Measurements from ENCODE around the gene TMEM273. TPM values are rescaled to one million over a fixed set of nuclear protein-coding genes. Genes with fewer than 3 reads are reported as not detected.

Gene TMEM273
- total RNA-seq, 1 experiment from 2014 or later = 0.09 TPM

DNA sequence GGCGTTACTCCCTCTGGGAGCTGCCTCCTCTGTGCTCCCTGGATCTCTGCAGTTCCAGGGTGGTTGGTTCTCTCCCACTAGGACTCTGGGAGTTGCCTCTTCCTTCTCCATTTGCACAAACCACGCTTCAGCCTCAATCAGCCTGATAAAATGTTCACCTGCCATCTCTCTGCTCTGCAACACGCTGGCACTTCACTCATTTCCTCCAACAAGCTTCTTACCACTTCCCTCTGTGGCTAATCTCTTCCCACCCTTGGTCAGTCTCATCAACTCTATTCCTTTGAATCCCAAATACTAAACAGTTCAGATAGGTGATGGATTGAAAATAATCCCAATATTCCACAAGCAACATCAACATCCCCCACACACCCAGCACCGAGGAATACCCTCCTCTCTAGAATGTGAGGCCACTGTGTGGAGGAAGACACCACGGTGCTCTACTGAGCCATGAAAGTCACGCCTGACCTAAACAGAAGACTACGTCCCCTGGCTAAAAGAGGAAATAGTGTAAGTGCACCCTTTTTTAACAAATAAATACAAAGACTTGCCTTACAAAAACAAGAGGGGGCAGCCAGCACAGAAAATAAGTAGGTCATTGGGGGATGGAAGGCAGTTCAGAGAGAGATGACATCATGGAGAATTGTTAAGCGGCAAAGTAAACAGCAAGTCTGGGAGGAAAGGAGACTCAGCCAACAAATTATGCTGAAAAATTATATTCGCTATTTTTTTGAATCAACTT, 52.4 kb downstream of the TMEM273 start:
- Mint-ChIP-seq H3K4me3 (no peak overlapping the region), H3K4me1 (peaks cover 11% of the 10 kb centered on the region), H3K27ac (no peak overlapping the region), H3K9me3 (peaks cover 18% of the 10 kb centered on the region), H3K36me3 (0 out of 2 replicates have a peak, but pooled peaks cover 2% of the 10 kb centered on the region), H3K27me3 (ENCODE audit: low read depth) (no peaks in the 10 kb centered on the region)
- DNase-seq (ENCODE audit: low spot score) (no peak), ATAC-seq (no peak)
- ChIA-PET CTCF (interaction anchor here (1.0 kb wide), 1 partner anchor 29 kb away, joined by 3 read pairs; no protein-coding TSS in a partner anchor), POLR2A (no interaction called here)
- no peak for TF ChIP-seq NFE2L1 (CRISPR knock-in tag; IDR thresholded peaks at IDR 0.05)
- TF ChIP-seq, protein P1, sequence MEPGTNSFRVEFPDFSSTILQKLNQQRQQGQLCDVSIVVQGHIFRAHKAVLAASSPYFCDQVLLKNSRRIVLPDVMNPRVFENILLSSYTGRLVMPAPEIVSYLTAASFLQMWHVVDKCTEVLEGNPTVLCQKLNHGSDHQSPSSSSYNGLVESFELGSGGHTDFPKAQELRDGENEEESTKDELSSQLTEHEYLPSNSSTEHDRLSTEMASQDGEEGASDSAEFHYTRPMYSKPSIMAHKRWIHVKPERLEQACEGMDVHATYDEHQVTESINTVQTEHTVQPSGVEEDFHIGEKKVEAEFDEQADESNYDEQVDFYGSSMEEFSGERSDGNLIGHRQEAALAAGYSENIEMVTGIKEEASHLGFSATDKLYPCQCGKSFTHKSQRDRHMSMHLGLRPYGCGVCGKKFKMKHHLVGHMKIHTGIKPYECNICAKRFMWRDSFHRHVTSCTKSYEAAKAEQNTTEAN (CRISPR knock-in tag; IDR thresholded peaks at IDR 0.05) = no peak
- TF ChIP-seq NFATC4 (CRISPR knock-in tag; IDR thresholded peaks at IDR 0.05) = no peak
- no peak for TF ChIP-seq NR2C2 (CRISPR knock-in tag; IDR thresholded peaks at IDR 0.05)
- TF ChIP-seq, protein P2, sequence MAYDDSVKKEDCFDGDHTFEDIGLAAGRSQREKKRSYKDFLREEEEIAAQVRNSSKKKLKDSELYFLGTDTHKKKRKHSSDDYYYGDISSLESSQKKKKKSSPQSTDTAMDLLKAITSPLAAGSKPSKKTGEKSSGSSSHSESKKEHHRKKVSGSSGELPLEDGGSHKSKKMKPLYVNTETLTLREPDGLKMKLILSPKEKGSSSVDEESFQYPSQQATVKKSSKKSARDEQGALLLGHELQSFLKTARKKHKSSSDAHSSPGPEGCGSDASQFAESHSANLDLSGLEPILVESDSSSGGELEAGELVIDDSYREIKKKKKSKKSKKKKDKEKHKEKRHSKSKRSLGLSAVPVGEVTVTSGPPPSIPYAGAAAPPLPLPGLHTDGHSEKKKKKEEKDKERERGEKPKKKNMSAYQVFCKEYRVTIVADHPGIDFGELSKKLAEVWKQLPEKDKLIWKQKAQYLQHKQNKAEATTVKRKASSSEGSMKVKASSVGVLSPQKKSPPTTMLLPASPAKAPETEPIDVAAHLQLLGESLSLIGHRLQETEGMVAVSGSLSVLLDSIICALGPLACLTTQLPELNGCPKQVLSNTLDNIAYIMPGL (CRISPR knock-in tag; IDR thresholded peaks at IDR 0.05) = no peak
- no peak for TF ChIP-seq ZNF396 (CRISPR knock-in tag; IDR thresholded peaks at IDR 0.05; ENCODE audit: borderline replicate concordance)
- no peak for TF ChIP-seq ZNF423 (CRISPR knock-in tag; IDR thresholded peaks at IDR 0.05)
- TF ChIP-seq ZNF263 (CRISPR knock-in tag; IDR thresholded peaks at IDR 0.05; ENCODE audit: low read depth) = no peak
- no peak for TF ChIP-seq TCF7 (CRISPR knock-in tag; IDR thresholded peaks at IDR 0.05; ENCODE audit: low read depth)
- no peak for TF ChIP-seq ZNF138 (CRISPR knock-in tag; conservative IDR thresholded peaks at IDR 0.05)
- TF ChIP-seq NFYB (CRISPR knock-in tag; conservative IDR thresholded peaks at IDR 0.05; ENCODE audit: low read depth) = no peak
- TF ChIP-seq, protein P3, sequence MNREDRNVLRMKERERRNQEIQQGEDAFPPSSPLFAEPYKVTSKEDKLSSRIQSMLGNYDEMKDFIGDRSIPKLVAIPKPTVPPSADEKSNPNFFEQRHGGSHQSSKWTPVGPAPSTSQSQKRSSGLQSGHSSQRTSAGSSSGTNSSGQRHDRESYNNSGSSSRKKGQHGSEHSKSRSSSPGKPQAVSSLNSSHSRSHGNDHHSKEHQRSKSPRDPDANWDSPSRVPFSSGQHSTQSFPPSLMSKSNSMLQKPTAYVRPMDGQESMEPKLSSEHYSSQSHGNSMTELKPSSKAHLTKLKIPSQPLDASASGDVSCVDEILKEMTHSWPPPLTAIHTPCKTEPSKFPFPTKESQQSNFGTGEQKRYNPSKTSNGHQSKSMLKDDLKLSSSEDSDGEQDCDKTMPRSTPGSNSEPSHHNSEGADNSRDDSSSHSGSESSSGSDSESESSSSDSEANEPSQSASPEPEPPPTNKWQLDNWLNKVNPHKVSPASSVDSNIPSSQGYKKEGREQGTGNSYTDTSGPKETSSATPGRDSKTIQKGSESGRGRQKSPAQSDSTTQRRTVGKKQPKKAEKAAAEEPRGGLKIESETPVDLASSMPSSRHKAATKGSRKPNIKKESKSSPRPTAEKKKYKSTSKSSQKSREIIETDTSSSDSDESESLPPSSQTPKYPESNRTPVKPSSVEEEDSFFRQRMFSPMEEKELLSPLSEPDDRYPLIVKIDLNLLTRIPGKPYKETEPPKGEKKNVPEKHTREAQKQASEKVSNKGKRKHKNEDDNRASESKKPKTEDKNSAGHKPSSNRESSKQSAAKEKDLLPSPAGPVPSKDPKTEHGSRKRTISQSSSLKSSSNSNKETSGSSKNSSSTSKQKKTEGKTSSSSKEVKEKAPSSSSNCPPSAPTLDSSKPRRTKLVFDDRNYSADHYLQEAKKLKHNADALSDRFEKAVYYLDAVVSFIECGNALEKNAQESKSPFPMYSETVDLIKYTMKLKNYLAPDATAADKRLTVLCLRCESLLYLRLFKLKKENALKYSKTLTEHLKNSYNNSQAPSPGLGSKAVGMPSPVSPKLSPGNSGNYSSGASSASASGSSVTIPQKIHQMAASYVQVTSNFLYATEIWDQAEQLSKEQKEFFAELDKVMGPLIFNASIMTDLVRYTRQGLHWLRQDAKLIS (CRISPR knock-in tag; IDR thresholded peaks at IDR 0.05; ENCODE audit: borderline replicate concordance) = no peak
- TF ChIP-seq, protein P4, sequence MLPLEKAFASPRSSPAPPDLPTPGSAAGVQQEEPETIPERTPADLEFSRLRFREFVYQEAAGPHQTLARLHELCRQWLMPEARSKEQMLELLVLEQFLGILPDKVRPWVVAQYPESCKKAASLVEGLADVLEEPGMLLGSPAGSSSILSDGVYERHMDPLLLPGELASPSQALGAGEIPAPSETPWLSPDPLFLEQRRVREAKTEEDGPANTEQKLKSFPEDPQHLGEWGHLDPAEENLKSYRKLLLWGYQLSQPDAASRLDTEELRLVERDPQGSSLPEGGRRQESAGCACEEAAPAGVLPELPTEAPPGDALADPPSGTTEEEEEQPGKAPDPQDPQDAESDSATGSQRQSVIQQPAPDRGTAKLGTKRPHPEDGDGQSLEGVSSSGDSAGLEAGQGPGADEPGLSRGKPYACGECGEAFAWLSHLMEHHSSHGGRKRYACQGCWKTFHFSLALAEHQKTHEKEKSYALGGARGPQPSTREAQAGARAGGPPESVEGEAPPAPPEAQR (CRISPR knock-in tag; IDR thresholded peaks at IDR 0.05) = no peak
- TF ChIP-seq RORB (CRISPR knock-in tag; IDR thresholded peaks at IDR 0.05) = no peak
- TF ChIP-seq HMGA2 (CRISPR knock-in tag; IDR thresholded peaks at IDR 0.05) = no peak

DNA sequence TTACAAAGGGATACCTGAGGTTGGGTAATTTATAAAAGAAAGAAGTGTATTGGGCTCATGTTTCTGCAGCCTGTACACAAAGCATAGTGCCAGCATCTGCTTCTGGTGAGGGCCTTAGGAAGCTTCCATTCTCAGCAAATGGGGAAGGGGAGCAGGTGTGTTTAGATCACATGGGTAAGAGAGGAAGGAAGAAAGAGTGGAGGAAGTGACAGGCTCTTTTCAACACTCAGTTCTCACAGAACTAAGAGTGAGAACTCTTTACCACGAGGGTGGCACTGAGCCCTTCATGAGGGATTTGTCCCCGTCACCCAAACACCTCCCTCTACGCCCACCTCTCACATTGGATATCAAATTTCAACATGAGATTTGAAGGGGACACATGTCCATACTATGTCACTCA, 53.9 kb downstream of the TMEM273 start:
- peaks cover 9% of the 10 kb centered on the region for H3K4me1 Mint-ChIP-seq
- no peak for DNase-seq (ENCODE audit: low spot score)
- no peak overlapping the region for H3K4me3 Mint-ChIP-seq
- ChIA-PET POLR2A (no interaction called here), CTCF (no interaction called here)
- ATAC-seq = no peak
- H3K27ac Mint-ChIP-seq = no peak overlapping the region
- H3K9me3 Mint-ChIP-seq = peaks cover 16% of the 10 kb centered on the region
- H3K27me3 Mint-ChIP-seq (ENCODE audit: low read depth) = no peaks in the 10 kb centered on the region
- 0 out of 2 replicates have a peak, but pooled peaks cover 2% of the 10 kb centered on the region for H3K36me3 Mint-ChIP-seq
- TF ChIP-seq, protein P5, sequence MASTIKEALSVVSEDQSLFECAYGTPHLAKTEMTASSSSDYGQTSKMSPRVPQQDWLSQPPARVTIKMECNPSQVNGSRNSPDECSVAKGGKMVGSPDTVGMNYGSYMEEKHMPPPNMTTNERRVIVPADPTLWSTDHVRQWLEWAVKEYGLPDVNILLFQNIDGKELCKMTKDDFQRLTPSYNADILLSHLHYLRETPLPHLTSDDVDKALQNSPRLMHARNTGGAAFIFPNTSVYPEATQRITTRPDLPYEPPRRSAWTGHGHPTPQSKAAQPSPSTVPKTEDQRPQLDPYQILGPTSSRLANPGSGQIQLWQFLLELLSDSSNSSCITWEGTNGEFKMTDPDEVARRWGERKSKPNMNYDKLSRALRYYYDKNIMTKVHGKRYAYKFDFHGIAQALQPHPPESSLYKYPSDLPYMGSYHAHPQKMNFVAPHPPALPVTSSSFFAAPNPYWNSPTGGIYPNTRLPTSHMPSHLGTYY (CRISPR knock-in tag; IDR thresholded peaks at IDR 0.05) = no peak
- no peak for TF ChIP-seq FOXK1 (CRISPR knock-in tag; IDR thresholded peaks at IDR 0.05)
- TF ChIP-seq, protein P6, sequence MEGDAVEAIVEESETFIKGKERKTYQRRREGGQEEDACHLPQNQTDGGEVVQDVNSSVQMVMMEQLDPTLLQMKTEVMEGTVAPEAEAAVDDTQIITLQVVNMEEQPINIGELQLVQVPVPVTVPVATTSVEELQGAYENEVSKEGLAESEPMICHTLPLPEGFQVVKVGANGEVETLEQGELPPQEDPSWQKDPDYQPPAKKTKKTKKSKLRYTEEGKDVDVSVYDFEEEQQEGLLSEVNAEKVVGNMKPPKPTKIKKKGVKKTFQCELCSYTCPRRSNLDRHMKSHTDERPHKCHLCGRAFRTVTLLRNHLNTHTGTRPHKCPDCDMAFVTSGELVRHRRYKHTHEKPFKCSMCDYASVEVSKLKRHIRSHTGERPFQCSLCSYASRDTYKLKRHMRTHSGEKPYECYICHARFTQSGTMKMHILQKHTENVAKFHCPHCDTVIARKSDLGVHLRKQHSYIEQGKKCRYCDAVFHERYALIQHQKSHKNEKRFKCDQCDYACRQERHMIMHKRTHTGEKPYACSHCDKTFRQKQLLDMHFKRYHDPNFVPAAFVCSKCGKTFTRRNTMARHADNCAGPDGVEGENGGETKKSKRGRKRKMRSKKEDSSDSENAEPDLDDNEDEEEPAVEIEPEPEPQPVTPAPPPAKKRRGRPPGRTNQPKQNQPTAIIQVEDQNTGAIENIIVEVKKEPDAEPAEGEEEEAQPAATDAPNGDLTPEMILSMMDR (IDR thresholded peaks at IDR 0.05) = no peak
- no peak for TF ChIP-seq FOXJ3 (CRISPR knock-in tag; IDR thresholded peaks at IDR 0.05; ENCODE audit: borderline replicate concordance)
- TF ChIP-seq, protein P4 (CRISPR knock-in tag; IDR thresholded peaks at IDR 0.05) = no peak
- no peak for TF ChIP-seq CBFB (CRISPR knock-in tag; IDR thresholded peaks at IDR 0.05; ENCODE audit: low read depth)
- TF ChIP-seq, protein P7, sequence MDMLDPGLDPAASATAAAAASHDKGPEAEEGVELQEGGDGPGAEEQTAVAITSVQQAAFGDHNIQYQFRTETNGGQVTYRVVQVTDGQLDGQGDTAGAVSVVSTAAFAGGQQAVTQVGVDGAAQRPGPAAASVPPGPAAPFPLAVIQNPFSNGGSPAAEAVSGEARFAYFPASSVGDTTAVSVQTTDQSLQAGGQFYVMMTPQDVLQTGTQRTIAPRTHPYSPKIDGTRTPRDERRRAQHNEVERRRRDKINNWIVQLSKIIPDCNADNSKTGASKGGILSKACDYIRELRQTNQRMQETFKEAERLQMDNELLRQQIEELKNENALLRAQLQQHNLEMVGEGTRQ (CRISPR knock-in tag; IDR thresholded peaks at IDR 0.05) = no peak
